Smooth muscle cell (in vitro differentiated cells): Measurements from ENCODE around the gene LIN7A. TPM values are rescaled to one million over a fixed set of nuclear protein-coding genes. Genes with fewer than 3 reads are reported as not detected.

Experiments
- DNase-seq: peaks from one replicate; lab custom pipeline; 2025; ENCODE audit not compliant: unreplicated experiment; lab: John Stamatoyannopoulos, UW
- H2AFZ ChIP-seq: fragments of 200-600 bp; sonication (generic); 2 replicates; pipeline ENCODE4 v1.6.0; 2016; ENCODE audit warnings: antibody characterized with exemption, low read depth, mild to moderate bottlenecking
- H3F3A ChIP-seq: fragments of 200-600 bp; sonication (generic); 2 replicates; pipeline ENCODE4 v1.6.0; 2017; ENCODE audit warnings: antibody characterized with exemption, low read depth
- H3K27ac ChIP-seq: fragments of 200-600 bp; sonication (generic); 2 replicates; pipeline ENCODE4 v1.5.1; 2016; ENCODE audit warnings: low read depth, mild to moderate bottlenecking
- H3K27me3 ChIP-seq: fragments of 200-600 bp; sonication (generic); 2 replicates; pipeline ENCODE4 v1.6.1; 2016; ENCODE audit warnings: low read depth, mild to moderate bottlenecking
- H3K36me3 ChIP-seq: fragments of 200-600 bp; sonication (generic); 2 replicates; pipeline ENCODE4 v1.5.1; 2016; ENCODE audit warnings: low read depth
- H3K4me1 ChIP-seq: fragments of 200-600 bp; sonication (generic); 2 replicates; pipeline ENCODE4 v1.5.1; 2016; ENCODE audit warnings: low read depth
- H3K4me2 ChIP-seq: fragments of 200-600 bp; sonication (generic); 2 replicates; pipeline ENCODE4 v1.6.0; 2016; ENCODE audit warnings: mild to moderate bottlenecking
- H3K4me3 ChIP-seq: fragments of 200-600 bp; sonication (generic); 2 replicates; pipeline ENCODE4 v1.5.1; 2016; ENCODE audit warnings: mild to moderate bottlenecking
- H3K79me2 ChIP-seq: fragments of 200-600 bp; sonication (generic); 2 replicates; pipeline ENCODE4 v1.6.0; 2016; ENCODE audit warnings: low read depth, mild to moderate bottlenecking
- H3K9ac ChIP-seq: fragments of 200-600 bp; sonication (generic); 2 replicates; pipeline ENCODE4 v1.6.0; 2016; ENCODE audit warnings: low read depth
- H3K9me3 ChIP-seq: fragments of 200-600 bp; sonication (generic); replicated peaks from 2 replicates; pipeline ENCODE4 v1.5.1; 2016; ENCODE audit warnings: low read depth
- H4K20me1 ChIP-seq: fragments of 200-600 bp; sonication (generic); 2 replicates; pipeline ENCODE4 v1.6.0; 2016; ENCODE audit warnings: low read depth
- CTCF ChIP-seq: fragments of 200-600 bp; sonication (generic); IDR thresholded peaks from 2 replicates; pipeline ENCODE4 v1.5.1; 2017; ENCODE audit warnings: borderline replicate concordance, mild to moderate bottlenecking, antibody characterized with exemption; ENCODE audit not compliant: insufficient read depth, poor library complexity, severe bottlenecking
- WGBS: methylation state at CpG from one replicate; pipeline ENCODE4 v1.1.7; 2016; ENCODE audit warnings: low lambda C conversion rate; 5-methylcytosine and 5-hydroxymethylcytosine counted together
- polyA plus RNA-seq: library from polyadenylated mRNA; unstranded; fragments of >200 nt; fragmentation: Nextera tagmentation; extraction: Ambion mirVana; gene quantifications from 2 replicates; pipeline ENCODE4 v1.2.1, GENCODE V29; 2016
- total RNA-seq: library from RNA; depleted of rRNA; stranded (reverse); fragments of >200 nt; gene quantifications from 2 replicates; pipeline ENCODE4 v1.2.3, GENCODE V29; 2014

Gene LIN7A
- total and polyA plus RNA-seq, 2 experiments from 2014 or later: 2.0 to 3.2 TPM

GRCh38 chr12:80849337-80849736 is 88.4 kb downstream of the LIN7A start:
- Histone ChIP-seq H3K27me3 (no peaks in the 10 kb centered on the region), H3F3A (no peaks in the 10 kb centered on the region), H3K36me3 (no peaks in the 10 kb centered on the region), H3K9me3 (no peaks in the 10 kb centered on the region), H3K4me1 (no peaks in the 10 kb centered on the region), H3K4me2 (no peak overlapping the region), H4K20me1 (no peaks in the 10 kb centered on the region), H3K27ac (no peak overlapping the region), H3K9ac (no peak overlapping the region), H2AFZ (no peak overlapping the region), H3K79me2 (no peaks in the 10 kb centered on the region), H3K4me3 (no peak overlapping the region)
- no peak for DNase-seq
- TF ChIP-seq CTCF: no peak

DNA sequence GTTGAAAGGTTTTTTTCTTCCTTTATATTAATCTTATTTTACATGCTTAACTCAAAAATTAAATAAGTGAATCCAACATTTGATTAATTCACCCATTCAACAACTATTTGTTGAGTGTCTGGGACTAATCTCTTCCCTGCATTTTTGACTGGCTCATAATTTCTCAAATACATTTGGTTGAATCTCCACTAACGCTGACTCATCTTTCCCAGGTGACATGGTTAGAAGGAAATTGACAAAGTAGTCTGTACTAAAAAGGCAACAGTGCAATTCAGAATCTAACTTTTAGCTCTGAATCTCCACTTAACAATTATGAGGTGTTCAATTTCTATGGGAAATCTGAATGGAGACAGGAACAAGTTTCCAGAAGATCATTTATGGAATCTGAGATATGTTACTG is 88.9 kb downstream of the LIN7A start:
- no peaks in the 10 kb centered on the region for H3K9me3 ChIP-seq
- H3K4me3 ChIP-seq: no peak overlapping the region
- no peak for TF ChIP-seq CTCF
- WGBS: 79% methylated on average over 1 of the region's 1 CpG
- no peaks in the 10 kb centered on the region for H3K79me2 ChIP-seq
- H3F3A ChIP-seq: no peaks in the 10 kb centered on the region
- no peak overlapping the region for H3K9ac ChIP-seq
- H3K27ac ChIP-seq: no peak overlapping the region
- no peak for DNase-seq
- no peaks in the 10 kb centered on the region for H3K4me1 ChIP-seq
- H3K36me3 ChIP-seq: no peaks in the 10 kb centered on the region
- no peaks in the 10 kb centered on the region for H3K27me3 ChIP-seq
- H2AFZ ChIP-seq: no peak overlapping the region
- H4K20me1 ChIP-seq: no peaks in the 10 kb centered on the region
- no peak overlapping the region for H3K4me2 ChIP-seq

DNA sequence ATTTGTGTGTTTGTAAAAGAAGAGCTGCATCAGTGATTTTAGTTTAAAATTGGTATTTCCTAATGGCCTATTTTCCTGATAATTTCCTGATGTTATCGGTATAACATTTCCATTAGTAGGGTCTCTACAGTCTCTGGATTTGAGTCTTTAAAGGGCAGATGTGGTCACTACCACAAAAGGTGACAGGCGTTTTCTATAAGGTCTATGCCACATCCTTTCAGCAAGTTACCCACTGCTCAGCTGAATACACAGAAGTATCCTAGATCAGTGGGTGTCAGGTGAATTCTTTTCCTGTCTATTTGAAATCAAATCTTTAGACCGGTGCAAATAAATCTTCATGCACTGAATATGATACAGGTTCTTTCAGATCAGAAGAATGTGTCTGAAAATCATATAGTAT is 90.2 kb downstream of the LIN7A start:
- Histone ChIP-seq H3K36me3 (no peaks in the 10 kb centered on the region), H4K20me1 (no peaks in the 10 kb centered on the region), H2AFZ (no peak overlapping the region), H3K4me1 (no peaks in the 10 kb centered on the region), H3K79me2 (no peaks in the 10 kb centered on the region), H3K4me2 (no peak overlapping the region), H3F3A (no peaks in the 10 kb centered on the region), H3K27ac (no peak overlapping the region), H3K4me3 (no peak overlapping the region), H3K9ac (no peak overlapping the region), H3K27me3 (no peaks in the 10 kb centered on the region), H3K9me3 (no peaks in the 10 kb centered on the region)
- no peak for TF ChIP-seq CTCF
- no peak for DNase-seq
- 86% methylated on average over 3 of the region's 3 CpGs for WGBS

GRCh38 chr12:80846952-80847351 is 90.8 kb downstream of the LIN7A start:
- H3K27ac ChIP-seq: no peak overlapping the region
- WGBS: 28% methylated on average over 2 of the region's 2 CpGs
- TF ChIP-seq CTCF: no peak

More at GRCh38 chr12:80846952-80847351, 90.8 kb downstream of the LIN7A start:
- Histone ChIP-seq H2AFZ (no peak overlapping the region), H3K4me1 (no peaks in the 10 kb centered on the region), H3F3A (no peaks in the 10 kb centered on the region), H3K79me2 (no peaks in the 10 kb centered on the region), H3K9ac (no peak overlapping the region), H3K4me2 (no peak overlapping the region), H3K4me3 (no peak overlapping the region), H3K36me3 (no peaks in the 10 kb centered on the region), H4K20me1 (no peaks in the 10 kb centered on the region), H3K27me3 (no peaks in the 10 kb centered on the region), H3K9me3 (no peaks in the 10 kb centered on the region)
- no peak for DNase-seq
